ENCODE data around the gene TCAIM.
A peak's percentile ranks its signal among the peaks of the same experiment; 100 is the strongest.
"Not testable (repeated sequence)": the region's sequence is repeated elsewhere in the genome, so short reads cannot be mapped to it uniquely, and the experiment has no call there.

Gene TCAIM

GRCh38 chr3:44415421-44415820, 76.9 kb downstream of the TCAIM start:
- no peak for DNase-seq (ENCODE audit: extremely low read depth, low read depth)

GRCh38 chr3:44416031-44417030, 77.8 kb downstream of the TCAIM start:
- DNase-seq (ENCODE audit: extremely low read depth, low read depth) = no peak
- TF ChIP-seq, protein P1, sequence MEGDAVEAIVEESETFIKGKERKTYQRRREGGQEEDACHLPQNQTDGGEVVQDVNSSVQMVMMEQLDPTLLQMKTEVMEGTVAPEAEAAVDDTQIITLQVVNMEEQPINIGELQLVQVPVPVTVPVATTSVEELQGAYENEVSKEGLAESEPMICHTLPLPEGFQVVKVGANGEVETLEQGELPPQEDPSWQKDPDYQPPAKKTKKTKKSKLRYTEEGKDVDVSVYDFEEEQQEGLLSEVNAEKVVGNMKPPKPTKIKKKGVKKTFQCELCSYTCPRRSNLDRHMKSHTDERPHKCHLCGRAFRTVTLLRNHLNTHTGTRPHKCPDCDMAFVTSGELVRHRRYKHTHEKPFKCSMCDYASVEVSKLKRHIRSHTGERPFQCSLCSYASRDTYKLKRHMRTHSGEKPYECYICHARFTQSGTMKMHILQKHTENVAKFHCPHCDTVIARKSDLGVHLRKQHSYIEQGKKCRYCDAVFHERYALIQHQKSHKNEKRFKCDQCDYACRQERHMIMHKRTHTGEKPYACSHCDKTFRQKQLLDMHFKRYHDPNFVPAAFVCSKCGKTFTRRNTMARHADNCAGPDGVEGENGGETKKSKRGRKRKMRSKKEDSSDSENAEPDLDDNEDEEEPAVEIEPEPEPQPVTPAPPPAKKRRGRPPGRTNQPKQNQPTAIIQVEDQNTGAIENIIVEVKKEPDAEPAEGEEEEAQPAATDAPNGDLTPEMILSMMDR (IDR thresholded peaks at IDR 0.05; ENCODE audit: low read depth, low read length) = no peak

More at GRCh38 chr3:44415421-44415820, 76.9 kb downstream of the TCAIM start:
- TF ChIP-seq, protein P1 (IDR thresholded peaks at IDR 0.05; ENCODE audit: low read depth, low read length) = no peak

DNA sequence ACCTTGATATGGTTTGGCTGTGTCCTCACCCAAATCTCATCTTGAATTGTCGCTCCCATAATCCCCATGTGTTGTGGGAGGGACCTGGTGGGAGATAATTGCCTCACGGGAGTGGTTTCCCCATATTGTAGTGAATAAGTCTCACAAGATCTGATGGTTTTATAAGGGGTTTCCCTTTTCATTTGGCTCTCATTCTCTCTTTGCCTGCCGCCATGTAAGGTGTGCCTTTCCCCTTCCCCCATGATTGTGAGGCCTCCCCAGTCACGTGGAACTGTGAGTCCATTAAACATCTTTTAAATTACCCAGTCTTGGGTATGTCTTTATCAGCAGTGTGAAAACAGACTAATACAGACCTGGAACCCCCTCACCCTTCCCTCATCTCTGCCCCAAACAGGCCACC, 79.6 kb downstream of the TCAIM start:
- DNase-seq (ENCODE audit: extremely low read depth, low read depth) = not testable (repeated sequence)

- no peak for DNase-seq (ENCODE audit: extremely low read depth, low read depth)
- TF ChIP-seq, protein P1 (IDR thresholded peaks at IDR 0.05; ENCODE audit: low read depth, low read length) = peak; percentile 14
Observed at GRCh38 chr3:44418549-44418948, 80.0 kb downstream of the TCAIM start.

DNA sequence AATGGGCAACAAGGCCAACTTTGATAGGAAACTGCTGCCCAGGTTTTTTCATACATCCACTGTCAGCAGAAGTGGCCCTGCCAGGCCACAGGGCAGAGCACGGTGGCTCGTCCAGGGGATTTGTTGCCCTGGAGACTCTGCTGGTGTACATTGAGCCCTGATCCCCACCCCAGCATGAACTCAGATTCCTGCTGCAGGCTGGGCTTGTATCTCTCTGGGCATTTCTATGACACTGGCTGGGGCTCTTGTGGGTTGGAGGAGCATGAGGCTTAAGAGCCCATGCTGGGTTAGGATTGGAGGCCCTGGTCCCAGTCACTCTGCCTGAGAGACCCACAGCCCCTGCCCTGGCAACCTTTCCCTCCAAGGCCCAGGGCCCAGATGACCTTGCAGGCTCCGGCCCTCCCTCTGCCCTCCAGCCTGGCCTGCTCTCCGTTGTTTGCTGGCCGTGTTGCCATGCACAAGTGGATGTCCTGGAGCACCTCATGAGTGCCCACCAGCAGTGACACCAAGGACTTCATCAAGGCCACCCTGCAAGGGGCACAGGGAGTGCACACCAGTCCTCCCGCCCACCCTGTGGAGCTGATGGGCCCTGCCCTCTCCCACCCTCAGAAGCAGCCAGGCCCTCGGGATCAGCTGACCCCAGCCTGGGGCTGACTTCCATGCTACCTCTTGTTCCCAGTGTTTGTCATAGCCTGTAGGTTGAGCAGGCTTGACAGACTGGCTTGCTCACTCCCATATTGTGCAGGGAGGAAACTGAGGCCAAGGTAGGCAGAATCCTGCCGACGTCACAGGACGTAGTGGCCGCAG, 80.8 kb downstream of the TCAIM start:
- no peak for DNase-seq (ENCODE audit: extremely low read depth, low read depth)
- TF ChIP-seq, protein P1 (IDR thresholded peaks at IDR 0.05; ENCODE audit: low read depth, low read length) = no peak

- no peak for DNase-seq (ENCODE audit: extremely low read depth, low read depth)
- TF ChIP-seq, protein P1 (IDR thresholded peaks at IDR 0.05; ENCODE audit: low read depth, low read length) = no peak
Observed at GRCh38 chr3:44419923-44420650, 81.5 kb downstream of the TCAIM start.

GRCh38 chr3:44420676-44421075, 82.1 kb downstream of the TCAIM start:
- TF ChIP-seq, protein P1 (IDR thresholded peaks at IDR 0.05; ENCODE audit: low read depth, low read length) = no peak
- no peak for DNase-seq (ENCODE audit: extremely low read depth, low read depth)
